Gastroesophageal sphincter (tissue), 3 donors: ENCODE data around the gene ADM5.

Experiments
- EP300 ChIP-seq: sonication (generic); formaldehyde crosslinking; IDR thresholded peaks from one replicate; pipeline ENCODE4 v1.6.1; 2017; ENCODE audit warnings: antibody characterized with exemption, mild to moderate bottlenecking
- POLR2A ChIP-seq, 2 donors: fragments of 450-650 bp; IDR thresholded peaks; one replicate each; pipeline ENCODE4 v1.6.1; 2017; ENCODE audit warnings: antibody characterized with exemption in 2 of 2, mild to moderate bottlenecking in 2 of 2, moderate library complexity in 1 of 2
- POLR2AphosphoS5 ChIP-seq: sonication (generic); formaldehyde crosslinking; IDR thresholded peaks from one replicate; pipeline ENCODE4 v1.6.1; 2017; ENCODE audit warnings: antibody characterized with exemption
- TF ChIP-seq, protein P1 (sequence below), 4 experiments: fragments of 200-600 bp in 2 of 4; fragments of 450-650 bp in 2 of 4; sonication (generic) in 1 of 4; IDR thresholded peaks; one replicate each; pipeline ENCODE4 v1.5.1; 2017 to 2019; ENCODE audit warnings: antibody characterized with exemption in 4 of 4, mild to moderate bottlenecking in 2 of 4, moderate library complexity in 2 of 4

DNA sequence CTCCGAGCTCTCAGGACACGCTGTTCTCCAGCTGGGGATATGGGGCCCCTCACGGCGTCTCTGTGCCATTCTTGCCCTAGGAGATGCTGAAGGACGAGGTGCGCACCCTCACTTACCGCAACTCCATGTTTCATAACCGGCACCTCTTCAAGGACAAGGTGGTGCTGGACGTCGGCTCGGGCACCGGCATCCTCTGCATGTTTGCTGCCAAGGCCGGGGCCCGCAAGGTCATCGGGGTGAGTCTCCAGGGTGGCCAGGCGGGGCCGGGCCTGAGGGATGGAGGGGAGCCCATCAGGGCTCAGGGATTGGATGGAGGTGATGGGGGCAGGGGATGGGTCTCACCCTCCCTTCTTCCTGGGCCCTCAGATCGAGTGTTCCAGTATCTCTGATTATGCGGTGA is 7.6 kb upstream of the ADM5 start:
- TF ChIP-seq POLR2A (IDR thresholded peaks at IDR 0.05): no peak
- no peak for TF ChIP-seq POLR2AphosphoS5
- TF ChIP-seq, protein P1, sequence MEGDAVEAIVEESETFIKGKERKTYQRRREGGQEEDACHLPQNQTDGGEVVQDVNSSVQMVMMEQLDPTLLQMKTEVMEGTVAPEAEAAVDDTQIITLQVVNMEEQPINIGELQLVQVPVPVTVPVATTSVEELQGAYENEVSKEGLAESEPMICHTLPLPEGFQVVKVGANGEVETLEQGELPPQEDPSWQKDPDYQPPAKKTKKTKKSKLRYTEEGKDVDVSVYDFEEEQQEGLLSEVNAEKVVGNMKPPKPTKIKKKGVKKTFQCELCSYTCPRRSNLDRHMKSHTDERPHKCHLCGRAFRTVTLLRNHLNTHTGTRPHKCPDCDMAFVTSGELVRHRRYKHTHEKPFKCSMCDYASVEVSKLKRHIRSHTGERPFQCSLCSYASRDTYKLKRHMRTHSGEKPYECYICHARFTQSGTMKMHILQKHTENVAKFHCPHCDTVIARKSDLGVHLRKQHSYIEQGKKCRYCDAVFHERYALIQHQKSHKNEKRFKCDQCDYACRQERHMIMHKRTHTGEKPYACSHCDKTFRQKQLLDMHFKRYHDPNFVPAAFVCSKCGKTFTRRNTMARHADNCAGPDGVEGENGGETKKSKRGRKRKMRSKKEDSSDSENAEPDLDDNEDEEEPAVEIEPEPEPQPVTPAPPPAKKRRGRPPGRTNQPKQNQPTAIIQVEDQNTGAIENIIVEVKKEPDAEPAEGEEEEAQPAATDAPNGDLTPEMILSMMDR (IDR thresholded peaks at IDR 0.05): no peak
- TF ChIP-seq EP300: no peak
